ENCODE data around the gene RER1.
"Not testable (repeated sequence)": the region's sequence is repeated elsewhere in the genome, so short reads cannot be mapped to it uniquely, and the experiment has no call there.

The RER1 gene

GRCh38 chr1:2431103-2431502, 39.5 kb downstream of the RER1 start:
- DNase-seq: no peak

GRCh38 chr1:2431518-2431917, 39.9 kb downstream of the RER1 start:
- no peak for DNase-seq

GRCh38 chr1:2432441-2432844, 40.8 kb downstream of the RER1 start:
- DNase-seq: no peak

GRCh38 chr1:2433196-2433595, 41.6 kb downstream of the RER1 start:
- DNase-seq: no peak

- no peak for DNase-seq
Measured at GRCh38 chr1:2433936-2434655, 42.5 kb downstream of the RER1 start.

- no peak for DNase-seq
Measured at GRCh38 chr1:2435091-2435490, 43.5 kb downstream of the RER1 start.

GRCh38 chr1:2435746-2436355, 44.2 kb downstream of the RER1 start:
- DNase-seq: no peak

- no peak for DNase-seq
Measured at GRCh38 chr1:2436876-2437275, 45.2 kb downstream of the RER1 start.

GRCh38 chr1:2437617-2438016, 46.0 kb downstream of the RER1 start:
- DNase-seq: no peak

- DNase-seq: peak; percentile 27 to 64
Measured at GRCh38 chr1:2438038-2438437, 46.4 kb downstream of the RER1 start.

- no peak for DNase-seq
Measured at GRCh38 chr1:2438641-2439040, 47.0 kb downstream of the RER1 start.

- no peak for DNase-seq
Measured at GRCh38 chr1:2439369-2439768, 47.7 kb downstream of the RER1 start.

GRCh38 chr1:2440346-2440745, 48.7 kb downstream of the RER1 start:
- not testable (repeated sequence) for DNase-seq

GRCh38 chr1:2441746-2442145, 50.1 kb downstream of the RER1 start:
- no peak for DNase-seq

GRCh38 chr1:2442661-2443060, 51.0 kb downstream of the RER1 start:
- DNase-seq: no peak

GRCh38 chr1:2443277-2444137, 51.9 kb downstream of the RER1 start:
- no peak for DNase-seq

GRCh38 chr1:2444138-2444591, 52.5 kb downstream of the RER1 start:
- no peak for DNase-seq

GRCh38 chr1:2445162-2445822, 53.7 kb downstream of the RER1 start:
- DNase-seq: no peak

- no peak for DNase-seq
Measured at GRCh38 chr1:2445823-2446215, 54.2 kb downstream of the RER1 start.

GRCh38 chr1:2446394-2446793, 54.8 kb downstream of the RER1 start:
- peak in 1 of 2 experiments; percentile 36 for DNase-seq

GRCh38 chr1:2446861-2447260, 55.2 kb downstream of the RER1 start:
- DNase-seq: no peak

- DNase-seq: no peak
Measured at GRCh38 chr1:2447276-2448097, 55.8 kb downstream of the RER1 start.
